ENCODE results near the gene EGFL7. TPM values are rescaled to one million over a fixed set of nuclear protein-coding genes. Genes with fewer than 3 reads are reported as not detected.

EGFL7 gene
- total and polyA plus RNA-seq, 4 donors = 32.1 to 39.7 (median 36.5) TPM

DNA sequence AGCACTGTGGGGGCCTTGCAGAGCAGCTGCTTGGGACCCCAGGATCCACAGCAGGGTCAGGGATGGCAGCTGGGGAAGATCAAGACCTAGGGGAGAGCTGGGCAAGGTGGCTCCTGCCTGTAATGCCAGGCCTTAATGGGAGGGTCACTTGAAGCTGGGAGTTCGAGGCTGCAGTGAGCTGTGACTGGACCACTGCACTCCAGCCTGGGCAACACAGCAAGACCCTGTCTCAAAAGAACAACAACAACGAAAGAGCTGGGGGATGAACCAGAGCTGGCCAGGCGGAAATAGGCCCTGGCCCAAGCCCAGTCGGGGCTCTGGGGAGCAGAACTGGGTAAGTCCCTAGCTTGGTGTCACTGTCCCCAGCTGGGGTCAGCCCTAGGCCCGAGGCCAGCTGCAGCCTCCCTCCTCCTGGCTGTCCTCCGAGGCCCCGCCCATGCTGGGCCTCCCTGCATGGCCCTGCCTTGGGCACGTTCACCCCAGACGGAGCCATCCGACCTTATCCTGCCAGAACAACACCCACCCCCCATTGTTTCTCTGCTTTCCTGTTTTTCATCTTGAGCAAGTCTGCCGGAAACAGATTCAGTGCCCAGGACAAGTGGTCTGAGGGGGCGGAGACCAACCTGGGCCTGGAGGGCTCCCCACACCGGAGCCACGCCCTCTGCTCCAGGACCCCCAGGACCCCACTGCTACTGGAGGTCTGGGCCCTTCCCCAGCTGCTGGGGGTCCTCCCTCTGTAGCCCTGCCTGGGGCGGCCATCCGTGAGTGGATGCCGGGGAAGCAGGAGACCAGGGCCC lies 51.6 kb downstream of the EGFL7 start:
- Histone ChIP-seq H3K4me1 (ENCODE audit: control insufficient read depth in 4 of 4, insufficient read depth in 4 of 4, low read length in 3 of 4) (peaks cover 4 to 21% (median 15%) of the 10 kb centered on the region in 4 donors), H3K36me3 (ENCODE audit: control insufficient read depth in 4 of 4, insufficient read depth in 3 of 4, low read depth in 1 of 4, low read length in 3 of 4) (no peaks in the 10 kb centered on the region), H3K9ac (ENCODE audit: low read depth in 1 of 2, low read length in 2 of 2) (no peak overlapping the region), H3K4me3 (ENCODE audit: low read depth in 1 of 3, low read length in 3 of 3) (no peak overlapping the region), H3K9me3 (ENCODE audit: control insufficient read depth in 4 of 4, low read length in 3 of 4) (no peaks in the 10 kb centered on the region), H3K27me3 (ENCODE audit: control insufficient read depth in 4 of 4, insufficient read depth in 4 of 4, low read length in 3 of 4) (no peaks in the 10 kb centered on the region), H3K27ac (ENCODE audit: low read depth in 1 of 2, low read length in 2 of 2) (peak overlapping the region; percentile 33 to 46)
- DNase-seq (ENCODE audit: low spot score) = no peak
- WGBS = 64% methylated on average over 17 of the region's 17 CpGs
- TF ChIP-seq NR2F2 (IDR thresholded peaks at IDR 0.05) (peak; percentile 73), RXRA (IDR thresholded peaks at IDR 0.05) (peak; percentile 23 to 33), RAD21 (IDR thresholded peaks at IDR 0.05) (no peak), JUND (IDR thresholded peaks at IDR 0.05) (no peak), REST (IDR thresholded peaks at IDR 0.05) (no peak), HNF4A (conservative IDR thresholded peaks at IDR 0.05) (no peak), GABPA (IDR thresholded peaks at IDR 0.05 in 1 of 2, conservative IDR thresholded peaks at IDR 0.05 in 1 of 2) (no peak), SP1 (IDR thresholded peaks at IDR 0.05) (peak; percentile 21), MAX (IDR thresholded peaks at IDR 0.05) (no peak), HNF4G (IDR thresholded peaks at IDR 0.05) (no peak), ZBTB33 (IDR thresholded peaks at IDR 0.05) (no peak), YY1 (IDR thresholded peaks at IDR 0.05) (no peak), FOXA1 (IDR thresholded peaks at IDR 0.05) (no peak), TAF1 (conservative IDR thresholded peaks at IDR 0.05) (no peak), ATF3 (IDR thresholded peaks at IDR 0.05) (no peak), FOXA2 (IDR thresholded peaks at IDR 0.05) (no peak), EGR1 (IDR thresholded peaks at IDR 0.05; ENCODE audit: low read depth in 2 of 2) (no peak)
- TF ChIP-seq, protein P1, sequence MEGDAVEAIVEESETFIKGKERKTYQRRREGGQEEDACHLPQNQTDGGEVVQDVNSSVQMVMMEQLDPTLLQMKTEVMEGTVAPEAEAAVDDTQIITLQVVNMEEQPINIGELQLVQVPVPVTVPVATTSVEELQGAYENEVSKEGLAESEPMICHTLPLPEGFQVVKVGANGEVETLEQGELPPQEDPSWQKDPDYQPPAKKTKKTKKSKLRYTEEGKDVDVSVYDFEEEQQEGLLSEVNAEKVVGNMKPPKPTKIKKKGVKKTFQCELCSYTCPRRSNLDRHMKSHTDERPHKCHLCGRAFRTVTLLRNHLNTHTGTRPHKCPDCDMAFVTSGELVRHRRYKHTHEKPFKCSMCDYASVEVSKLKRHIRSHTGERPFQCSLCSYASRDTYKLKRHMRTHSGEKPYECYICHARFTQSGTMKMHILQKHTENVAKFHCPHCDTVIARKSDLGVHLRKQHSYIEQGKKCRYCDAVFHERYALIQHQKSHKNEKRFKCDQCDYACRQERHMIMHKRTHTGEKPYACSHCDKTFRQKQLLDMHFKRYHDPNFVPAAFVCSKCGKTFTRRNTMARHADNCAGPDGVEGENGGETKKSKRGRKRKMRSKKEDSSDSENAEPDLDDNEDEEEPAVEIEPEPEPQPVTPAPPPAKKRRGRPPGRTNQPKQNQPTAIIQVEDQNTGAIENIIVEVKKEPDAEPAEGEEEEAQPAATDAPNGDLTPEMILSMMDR (IDR thresholded peaks at IDR 0.05; ENCODE audit: low read depth, low read length, missing input control) = no peak
